Measurements from ENCODE around the gene SERHL2.
"Not testable (repeated sequence)": the region's sequence is repeated elsewhere in the genome, so short reads cannot be mapped to it uniquely, and the experiment has no call there.

SERHL2 gene

GRCh38 chr22:42536166-42536565 lies 17.6 kb upstream of the SERHL2 start:
- no peak for DNase-seq

GRCh38 chr22:42536634-42537033 lies 17.1 kb upstream of the SERHL2 start:
- not testable (repeated sequence) for DNase-seq

- not testable (repeated sequence) for DNase-seq
Measured at GRCh38 chr22:42537199-42537831, 16.4 kb upstream of the SERHL2 start.

GRCh38 chr22:42539236-42539771 lies 14.5 kb upstream of the SERHL2 start:
- DNase-seq = not testable (repeated sequence)

DNA sequence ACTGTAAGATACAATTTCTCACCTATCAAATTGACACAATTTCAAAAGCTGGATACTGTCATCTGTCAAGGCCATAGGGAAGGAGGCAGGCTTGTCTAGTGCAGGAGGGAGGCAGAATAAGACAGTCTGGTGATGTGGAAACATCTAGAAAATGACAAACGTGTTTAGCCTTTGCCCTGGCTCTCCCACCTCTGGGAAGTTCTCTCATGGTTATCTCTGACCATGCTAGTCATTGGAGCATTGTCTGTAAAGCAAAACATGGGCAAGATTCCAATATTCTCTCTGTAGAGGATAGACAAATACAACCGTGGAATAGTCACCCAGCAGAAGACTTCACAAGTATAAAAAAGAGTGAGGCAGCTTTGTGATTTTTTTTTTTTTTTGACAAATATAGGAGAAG lies 9.1 kb upstream of the SERHL2 start:
- no peak for DNase-seq

DNA sequence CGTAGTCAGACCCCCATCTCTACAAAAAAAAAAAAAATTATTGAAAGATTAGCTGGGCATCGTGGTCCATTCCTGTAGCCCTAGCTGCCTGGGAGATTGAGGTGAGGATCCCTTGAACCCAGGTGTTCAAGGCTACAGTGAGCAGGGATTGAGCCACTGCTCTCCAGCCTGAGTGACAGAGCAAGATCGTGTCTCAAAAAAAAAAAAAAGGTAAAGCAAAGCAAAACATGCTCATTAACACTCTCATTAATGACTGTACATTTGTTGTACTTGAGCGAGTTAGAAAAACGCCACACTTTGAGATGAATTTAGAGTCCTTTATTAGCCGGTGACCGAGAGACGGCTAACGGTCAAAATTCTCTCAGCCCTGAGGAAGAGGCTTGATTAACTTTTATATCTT lies 6.2 kb upstream of the SERHL2 start:
- no peak for DNase-seq

DNA sequence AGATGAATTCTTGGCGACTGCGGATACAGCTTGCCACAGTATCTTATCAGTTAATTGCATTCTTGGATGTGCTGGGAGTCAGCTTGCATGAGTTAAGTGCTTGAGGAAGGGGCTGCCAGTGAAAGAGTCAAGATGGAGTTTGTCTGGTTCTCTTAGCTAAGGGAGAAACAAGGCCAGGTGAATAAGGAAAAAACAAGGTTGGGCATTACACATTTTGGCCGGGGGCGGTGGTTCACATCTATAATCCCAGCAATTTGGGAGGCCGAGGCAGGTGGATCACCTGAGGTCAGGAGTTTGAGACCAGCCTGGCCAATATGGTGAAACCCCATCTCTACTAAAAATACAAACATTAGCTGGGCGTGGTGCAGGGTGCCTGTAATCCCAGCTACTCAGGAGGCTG lies 5.6 kb upstream of the SERHL2 start:
- not testable (repeated sequence) for DNase-seq

- no peak for DNase-seq
Measured at GRCh38 chr22:42548597-42549330, 5.0 kb upstream of the SERHL2 start.

- DNase-seq = no peak
Measured at GRCh38 chr22:42549331-42550060, 4.3 kb upstream of the SERHL2 start.

- not testable (repeated sequence) for DNase-seq
Measured at GRCh38 chr22:42552294-42552647, 1.5 kb upstream of the SERHL2 start.

GRCh38 chr22:42560381-42560780 lies 6.6 kb downstream of the SERHL2 start:
- no peak for DNase-seq

- no peak for DNase-seq
Measured at GRCh38 chr22:42560781-42561180, 7.0 kb downstream of the SERHL2 start.

- no peak for DNase-seq
Measured at GRCh38 chr22:42561856-42562255, 8.1 kb downstream of the SERHL2 start.

- DNase-seq = no peak
Measured at GRCh38 chr22:42562279-42562678, 8.5 kb downstream of the SERHL2 start.

- DNase-seq = no peak
Measured at GRCh38 chr22:42562684-42563083, 8.9 kb downstream of the SERHL2 start.

DNA sequence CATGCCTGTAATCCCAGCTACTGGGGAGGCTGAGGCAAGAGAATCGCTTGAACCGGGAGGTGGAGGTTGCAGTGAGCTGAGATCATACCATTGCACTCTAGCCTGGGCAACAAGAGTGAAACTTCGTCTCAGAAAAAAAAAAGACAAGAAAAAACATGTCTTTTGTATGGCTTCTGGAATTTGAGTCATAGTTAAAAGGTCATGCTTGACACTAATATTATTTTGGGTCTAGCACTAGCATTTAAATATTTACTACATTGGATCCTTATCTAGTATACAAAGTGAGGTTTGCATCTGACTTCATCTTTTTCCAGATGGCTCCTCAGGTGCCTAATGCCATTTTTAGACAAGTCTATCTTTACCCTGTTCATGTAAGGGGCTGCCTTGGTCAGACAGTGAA lies 10.2 kb downstream of the SERHL2 start:
- DNase-seq = not testable (repeated sequence)

GRCh38 chr22:42564699-42565098 lies 10.9 kb downstream of the SERHL2 start:
- no peak for DNase-seq

DNA sequence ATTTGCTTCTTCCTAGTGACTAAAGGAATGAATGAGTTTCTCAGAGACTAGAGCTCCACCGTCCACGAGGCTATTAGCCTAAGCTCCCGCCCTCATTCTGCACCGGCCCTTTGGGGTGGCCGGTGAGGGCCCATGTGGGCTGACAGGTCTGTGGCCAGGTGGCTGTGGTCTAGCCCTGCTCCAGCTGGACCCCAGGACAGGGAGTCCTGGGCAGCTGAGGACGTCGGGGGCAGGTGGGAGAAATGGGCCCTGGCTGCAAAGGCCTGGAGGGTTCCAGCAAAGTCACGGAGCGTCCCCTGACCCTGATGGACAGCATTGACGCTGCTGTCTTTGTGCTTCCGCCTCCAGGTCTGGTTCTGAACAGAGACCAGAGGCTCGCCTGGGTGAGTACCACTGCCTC lies 12.2 kb downstream of the SERHL2 start:
- no peak for DNase-seq

- DNase-seq = not testable (repeated sequence)
Measured at GRCh38 chr22:42567950-42568349, 14.2 kb downstream of the SERHL2 start.

DNA sequence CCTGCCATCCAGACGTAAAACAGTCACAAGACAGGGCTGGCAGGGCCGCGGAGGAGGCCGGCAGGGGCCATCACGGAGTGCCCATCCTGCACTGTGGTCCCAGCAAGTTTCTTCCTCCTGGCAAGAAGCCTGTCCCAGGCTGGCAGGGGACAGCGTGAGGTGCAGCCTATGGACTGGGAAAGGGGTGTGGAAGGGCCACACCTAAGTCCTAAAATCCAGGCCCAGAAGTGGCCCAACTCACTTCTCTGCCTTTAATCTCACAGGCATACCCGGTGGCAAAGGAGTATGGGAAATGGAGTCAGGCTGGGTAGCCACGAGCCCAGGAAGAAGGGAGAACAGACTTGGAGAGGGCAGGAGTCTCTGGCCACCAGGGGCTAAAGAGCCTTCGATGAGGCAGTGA lies 16.8 kb downstream of the SERHL2 start:
- DNase-seq = not testable (repeated sequence)

GRCh38 chr22:42571068-42571467 lies 17.3 kb downstream of the SERHL2 start:
- not testable (repeated sequence) for DNase-seq

DNA sequence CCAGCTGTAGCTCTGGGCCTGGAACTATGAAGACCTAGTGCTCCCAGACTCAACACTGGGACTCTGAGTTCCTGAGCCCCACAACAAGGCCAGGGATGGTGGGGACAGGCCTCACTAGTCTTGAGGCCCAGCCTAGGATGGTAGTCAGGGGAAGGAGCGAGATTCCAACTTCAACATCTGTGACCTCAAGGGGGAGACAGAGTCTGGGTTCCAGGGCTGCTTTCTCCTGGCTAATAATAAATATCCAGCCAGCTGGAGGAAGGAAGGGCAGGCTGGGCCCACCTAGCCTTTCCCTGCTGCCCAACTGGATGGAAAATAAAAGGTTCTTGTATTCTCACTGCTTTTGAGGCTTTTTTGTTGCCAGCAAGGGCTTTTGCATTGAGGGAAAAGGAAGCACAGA lies 20.3 kb downstream of the SERHL2 start:
- DNase-seq = not testable (repeated sequence)

- not testable (repeated sequence) for DNase-seq
Measured at GRCh38 chr22:42574468-42574867, 20.7 kb downstream of the SERHL2 start.
